ENCODE data around the gene CX3CL1.

CX3CL1 gene

GRCh38 chr16:57377080-57377841 is 5.0 kb downstream of the CX3CL1 start (continued):
- TF ChIP-seq TSHZ2 (CRISPR knock-in tag; IDR thresholded peaks at IDR 0.05) (no peak; the same call in 1 of the 2 replicates), BACH2 (CRISPR knock-in tag; IDR thresholded peaks at IDR 0.05; ENCODE audit: borderline replicate concordance) (no peak), SNAI2 (CRISPR knock-in tag; IDR thresholded peaks at IDR 0.05) (no peak)

DNA sequence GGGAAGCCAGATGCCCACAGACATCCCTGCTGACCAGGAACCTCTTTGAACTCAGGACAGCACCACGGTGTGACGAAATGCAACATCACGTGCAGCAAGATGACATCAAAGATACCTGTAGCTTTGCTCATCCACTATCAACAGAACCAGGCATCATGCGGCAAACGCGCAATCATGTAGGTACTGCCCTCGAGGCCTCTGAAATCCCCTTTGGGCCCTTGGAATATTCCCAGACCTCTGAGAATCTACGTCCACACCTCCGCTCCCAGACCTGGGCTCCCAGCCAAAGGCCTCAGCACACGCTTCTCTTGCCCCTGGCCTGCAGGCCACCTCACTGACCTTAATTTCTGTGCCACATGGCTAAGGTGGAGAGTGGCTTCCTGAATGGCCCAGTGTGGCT is 7.3 kb downstream of the CX3CL1 start:
- no peak for ATAC-seq

GRCh38 chr16:57380671-57381462 is 8.6 kb downstream of the CX3CL1 start:
- TF ChIP-seq BACH2 (CRISPR knock-in tag; IDR thresholded peaks at IDR 0.05; ENCODE audit: borderline replicate concordance) = no peak
- TF ChIP-seq TCF4 (CRISPR knock-in tag; IDR thresholded peaks at IDR 0.05; ENCODE audit: borderline replicate concordance) = no peak
- TF ChIP-seq TSHZ2 (CRISPR knock-in tag; IDR thresholded peaks at IDR 0.05) = no peak
- TF ChIP-seq ZNF70 (CRISPR knock-in tag; IDR thresholded peaks at IDR 0.05) = no peak
- no peak for TF ChIP-seq ZFP30 (CRISPR knock-in tag; IDR thresholded peaks at IDR 0.05)
- TF ChIP-seq ISL1 (CRISPR knock-in tag; IDR thresholded peaks at IDR 0.05) = no peak
- TF ChIP-seq OSR1 (CRISPR knock-in tag; IDR thresholded peaks at IDR 0.05) = no peak
- TF ChIP-seq, protein P1, sequence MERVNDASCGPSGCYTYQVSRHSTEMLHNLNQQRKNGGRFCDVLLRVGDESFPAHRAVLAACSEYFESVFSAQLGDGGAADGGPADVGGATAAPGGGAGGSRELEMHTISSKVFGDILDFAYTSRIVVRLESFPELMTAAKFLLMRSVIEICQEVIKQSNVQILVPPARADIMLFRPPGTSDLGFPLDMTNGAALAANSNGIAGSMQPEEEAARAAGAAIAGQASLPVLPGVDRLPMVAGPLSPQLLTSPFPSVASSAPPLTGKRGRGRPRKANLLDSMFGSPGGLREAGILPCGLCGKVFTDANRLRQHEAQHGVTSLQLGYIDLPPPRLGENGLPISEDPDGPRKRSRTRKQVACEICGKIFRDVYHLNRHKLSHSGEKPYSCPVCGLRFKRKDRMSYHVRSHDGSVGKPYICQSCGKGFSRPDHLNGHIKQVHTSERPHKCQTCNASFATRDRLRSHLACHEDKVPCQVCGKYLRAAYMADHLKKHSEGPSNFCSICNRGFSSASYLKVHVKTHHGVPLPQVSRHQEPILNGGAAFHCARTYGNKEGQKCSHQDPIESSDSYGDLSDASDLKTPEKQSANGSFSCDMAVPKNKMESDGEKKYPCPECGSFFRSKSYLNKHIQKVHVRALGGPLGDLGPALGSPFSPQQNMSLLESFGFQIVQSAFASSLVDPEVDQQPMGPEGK (CRISPR knock-in tag; IDR thresholded peaks at IDR 0.05; ENCODE audit: borderline replicate concordance) = no peak
- no peak for TF ChIP-seq ZNF565 (CRISPR knock-in tag; conservative IDR thresholded peaks at IDR 0.05; ENCODE audit: low read depth)
- TF ChIP-seq, protein P2, sequence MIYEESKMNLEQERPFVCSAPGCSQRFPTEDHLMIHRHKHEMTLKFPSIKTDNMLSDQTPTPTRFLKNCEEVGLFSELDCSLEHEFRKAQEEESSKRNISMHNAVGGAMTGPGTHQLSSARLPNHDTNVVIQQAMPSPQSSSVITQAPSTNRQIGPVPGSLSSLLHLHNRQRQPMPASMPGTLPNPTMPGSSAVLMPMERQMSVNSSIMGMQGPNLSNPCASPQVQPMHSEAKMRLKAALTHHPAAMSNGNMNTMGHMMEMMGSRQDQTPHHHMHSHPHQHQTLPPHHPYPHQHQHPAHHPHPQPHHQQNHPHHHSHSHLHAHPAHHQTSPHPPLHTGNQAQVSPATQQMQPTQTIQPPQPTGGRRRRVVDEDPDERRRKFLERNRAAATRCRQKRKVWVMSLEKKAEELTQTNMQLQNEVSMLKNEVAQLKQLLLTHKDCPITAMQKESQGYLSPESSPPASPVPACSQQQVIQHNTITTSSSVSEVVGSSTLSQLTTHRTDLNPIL (CRISPR knock-in tag; IDR thresholded peaks at IDR 0.05; ENCODE audit: low read depth) = no peak
- TF ChIP-seq SNAI2 (CRISPR knock-in tag; IDR thresholded peaks at IDR 0.05) = no peak
- TF ChIP-seq CSDC2 (CRISPR knock-in tag; IDR thresholded peaks at IDR 0.05) = no peak
- no peak for ATAC-seq

More for the DNA sequence above, 7.3 kb downstream of the CX3CL1 start:
- no peak for TF ChIP-seq ZNF565 (CRISPR knock-in tag; conservative IDR thresholded peaks at IDR 0.05; ENCODE audit: low read depth)
- no peak for TF ChIP-seq ARNTL (CRISPR knock-in tag; IDR thresholded peaks at IDR 0.05; ENCODE audit: borderline replicate concordance, low read depth)
- no peak for TF ChIP-seq PPARA (CRISPR knock-in tag; IDR thresholded peaks at IDR 0.05; ENCODE audit: borderline replicate concordance)
- no peak for TF ChIP-seq RARB (CRISPR knock-in tag; IDR thresholded peaks at IDR 0.05)

GRCh38 chr16:57381791-57382534 is 9.7 kb downstream of the CX3CL1 start:
- no peak for ATAC-seq

More at GRCh38 chr16:57381791-57382534, 9.7 kb downstream of the CX3CL1 start:
- no peak for TF ChIP-seq ZFP30 (CRISPR knock-in tag; IDR thresholded peaks at IDR 0.05)
- TF ChIP-seq TSHZ2 (CRISPR knock-in tag; IDR thresholded peaks at IDR 0.05) = no peak

All from SK-N-SH treated with all-trans-retinoic acid at 6 μM for 48 hours (cell line).